Activated CD4-positive, alpha-beta memory T cell treated with anti-CD3 and anti-CD28 coated beads, Interleukin-2, amount 10 ng/mL, durations not matched to agents 7 days and 5 days (primary cell): ENCODE results near the gene SNED1. TPM values are rescaled to one million over a fixed set of nuclear protein-coding genes. Genes with fewer than 3 reads are reported as not detected.

Experiments
- CTCF ChIA-PET: fragments of 350-600 bp; sonication (Branson Sonifier 250); formaldehyde crosslinking; loops from one replicate; lab custom pipeline; 2021; ENCODE audit warnings: antibody characterized with exemption, inconsistent platforms; lab: Charles Lee
- POLR2A ChIA-PET: fragments of 350-600 bp; sonication (Branson Sonifier 250); formaldehyde crosslinking; loops from one replicate; lab custom pipeline; 2021; ENCODE audit warnings: antibody characterized with exemption; lab: Charles Lee
- DNase-seq: peaks from one replicate; pipeline ENCODE4 v3.0.0-alpha.2; 2020
- H3K27ac Mint-ChIP-seq: one replicate; pipeline ENCODE4 v1.8.0; 2021; ENCODE audit warnings: mild to moderate bottlenecking, mixed read lengths
- H3K27me3 Mint-ChIP-seq: one replicate; pipeline ENCODE4 v1.8.0; 2021; ENCODE audit warnings: mixed read lengths
- H3K36me3 Mint-ChIP-seq: one replicate; pipeline ENCODE4 v1.8.0; 2021; ENCODE audit warnings: low read depth, mixed read lengths
- H3K4me1 Mint-ChIP-seq: one replicate; pipeline ENCODE4 v1.8.0; 2021; ENCODE audit warnings: mixed read lengths
- H3K4me3 Mint-ChIP-seq: one replicate; pipeline ENCODE4 v1.8.0; 2021; ENCODE audit warnings: mild to moderate bottlenecking, mixed read lengths
- H3K9me3 Mint-ChIP-seq: one replicate; pipeline ENCODE4 v1.8.0; 2021; ENCODE audit warnings: mixed read lengths
- total RNA-seq, 2 experiments: library from RNA; stranded (reverse); gene quantifications; one replicate each; pipeline ENCODE4 v1.2.3, GENCODE V29; 2021

SNED1 gene
- total RNA-seq, 2 experiments from 2014 or later = 32.6 to 34.3 TPM

DNA sequence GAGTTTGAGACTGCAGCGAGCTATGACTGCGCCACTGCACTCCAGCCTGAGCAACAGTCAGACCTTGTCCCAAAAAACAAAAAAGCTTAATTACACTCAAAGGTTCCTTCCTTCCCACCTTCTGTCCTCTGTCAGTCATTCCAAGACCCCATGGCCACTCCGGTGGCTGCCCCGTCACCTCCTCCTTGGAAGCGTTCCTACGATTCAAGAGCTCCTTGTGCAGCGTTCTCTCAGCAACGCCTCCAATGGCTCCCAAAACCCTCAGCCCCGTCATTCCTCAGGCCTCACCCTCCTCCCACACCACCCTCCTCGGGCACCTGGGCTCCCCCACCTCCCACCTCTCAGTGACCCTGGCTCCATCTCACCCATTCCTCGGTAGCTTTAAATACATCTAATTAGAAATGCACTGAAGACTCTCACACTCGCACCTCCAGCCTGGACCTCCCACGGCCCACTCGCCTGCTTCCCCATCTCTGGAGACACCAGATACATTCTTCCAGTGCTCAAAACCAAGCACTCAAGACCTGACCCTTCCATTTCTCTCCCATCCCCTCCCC is 142.9 kb downstream of the SNED1 start:
- no peak for DNase-seq
- ChIA-PET CTCF (no interaction called here), POLR2A (no interaction called here)
- Mint-ChIP-seq H3K4me3 (no peak overlapping the region), H3K4me1 (no peaks in the 10 kb centered on the region), H3K27me3 (no peaks in the 10 kb centered on the region), H3K36me3 (peaks cover 18% of the 10 kb centered on the region), H3K9me3 (no peaks in the 10 kb centered on the region), H3K27ac (no peak overlapping the region)

DNA sequence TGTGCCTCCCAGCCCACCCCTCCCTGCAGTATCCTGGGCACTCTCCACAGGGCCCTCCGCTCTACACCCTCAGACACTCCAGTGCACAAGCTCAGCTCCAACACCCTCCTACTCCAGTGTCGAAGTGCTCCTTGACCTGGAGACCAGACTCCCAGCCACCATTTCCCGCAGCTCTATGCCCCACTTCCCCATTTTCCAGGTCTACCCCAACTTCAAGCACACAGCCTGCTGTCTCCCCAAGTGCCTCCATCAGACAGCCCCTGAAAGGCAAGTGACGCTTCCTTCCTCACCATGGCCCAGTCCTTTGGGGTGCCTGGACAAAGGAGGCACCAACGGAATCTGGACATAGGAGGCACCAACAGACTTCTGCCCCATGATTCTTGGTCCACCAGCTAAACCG is 143.6 kb downstream of the SNED1 start:
- ChIA-PET CTCF (no interaction called here), POLR2A (interaction anchor here (1.3 kb wide), 1 partner anchor 9 kb away, joined by 4 read pairs; the partner anchor contains the start of gene PPP1R7)
- H3K9me3 Mint-ChIP-seq = no peaks in the 10 kb centered on the region
- no peak overlapping the region for H3K27ac Mint-ChIP-seq
- no peaks in the 10 kb centered on the region for H3K27me3 Mint-ChIP-seq
- H3K4me1 Mint-ChIP-seq = no peaks in the 10 kb centered on the region
- peaks cover 17% of the 10 kb centered on the region for H3K36me3 Mint-ChIP-seq
- H3K4me3 Mint-ChIP-seq = no peak overlapping the region
- no peak for DNase-seq

DNA sequence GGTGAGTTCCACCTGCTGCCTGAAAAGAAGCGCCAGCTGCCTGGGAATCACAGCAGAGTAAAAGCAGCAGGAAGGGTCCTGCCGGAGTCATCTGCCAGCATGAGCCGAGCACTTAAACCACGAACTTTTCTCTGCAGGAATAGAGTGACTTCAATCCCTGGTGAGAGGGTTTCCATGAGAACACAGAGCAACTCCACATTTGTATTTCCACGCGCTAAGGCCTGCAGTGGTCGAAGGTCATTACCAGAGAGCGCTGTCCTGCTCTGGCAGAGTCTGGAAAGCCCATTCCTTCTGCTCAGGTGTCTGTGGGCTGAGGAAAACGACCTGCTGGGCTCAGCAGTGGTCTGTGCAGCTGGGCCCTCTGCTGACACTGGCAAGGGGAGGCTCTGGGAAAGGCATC is 144.2 kb downstream of the SNED1 start:
- Mint-ChIP-seq H3K9me3 (no peaks in the 10 kb centered on the region), H3K4me3 (no peak overlapping the region), H3K27ac (no peak overlapping the region), H3K27me3 (no peaks in the 10 kb centered on the region), H3K36me3 (peaks cover 17% of the 10 kb centered on the region), H3K4me1 (peaks cover 1% of the 10 kb centered on the region)
- ChIA-PET POLR2A (interaction anchor here (0.8 to 1.3 kb wide), 2 partner anchors 8 to 40 kb away, joined by 3 to 4 read pairs; partner anchors contain the start of genes MTERF4 and PPP1R7), CTCF (no interaction called here)
- no peak for DNase-seq

Other genes starting within 250 kb of the SNED1 start
- under 1 TPM; 0.58 to 0.71 TPM for gene KIF1A, start 178.4 kb upstream of the SNED1 start, total RNA-seq
- not detected for gene AGXT, start 129.8 kb upstream of the SNED1 start, total RNA-seq
- gene MAB21L4, start 102.5 kb upstream of the SNED1 start, total RNA-seq = not detected
- gene CROCC2, start 92.3 kb upstream of the SNED1 start, total RNA-seq = not detected
- gene MTERF4, start 103.7 kb downstream of the SNED1 start, total RNA-seq = 10 to 100 TPM; 41.5 to 45.4 TPM
- gene PASK, start 150.9 kb downstream of the SNED1 start, total RNA-seq = 10 to 100 TPM; 58.1 to 58.9 TPM
- 100 to 1,000 TPM; 103 to 106 TPM for gene PPP1R7, start 151.8 kb downstream of the SNED1 start, total RNA-seq
- gene ANO7, start 190.1 kb downstream of the SNED1 start, total RNA-seq = under 1 TPM; 0.53 to 0.91 TPM